Prostate gland (tissue), 2 donors: ENCODE measurements around the gene CNRIP1. TPM values are rescaled to one million over a fixed set of nuclear protein-coding genes. Genes with fewer than 3 reads are reported as not detected.
A peak's percentile ranks its signal among the peaks of the same experiment; 100 is the strongest.

Experiments used
- DNase-seq: peaks from one replicate; pipeline ENCODE4 v3.0.0-alpha.2; 2019; ENCODE audit warnings: low spot score
- H3K27ac ChIP-seq, 2 donors: fragments of 200-600 bp; sonication (generic); 2 replicates each; pipeline ENCODE4 v1.5.1; 2017 to 2019
- H3K27me3 ChIP-seq: fragments of 200-600 bp; sonication (generic); replicated peaks from 2 replicates; pipeline ENCODE4 v1.5.1; 2019; ENCODE audit not compliant: insufficient read depth
- H3K36me3 ChIP-seq, 2 donors: fragments of 200-600 bp; sonication (generic); 1 replicate in 1 of 2; 2 replicates in 1 of 2; pipeline versions ENCODE4 v1.5.1 to v1.8.1; 2017 to 2019
- H3K4me1 ChIP-seq: fragments of 200-600 bp; sonication (generic); replicated peaks from 2 replicates; pipeline ENCODE4 v1.5.1; 2019
- H3K4me3 ChIP-seq, 2 donors: fragments of 200-600 bp; sonication (generic); 2 replicates each; pipeline ENCODE4 v1.5.1; 2017 to 2019
- H3K9me3 ChIP-seq: fragments of 200-600 bp; sonication (generic); 2 replicates; pipeline ENCODE4 v1.5.1; 2017
- CTCF ChIP-seq, 4 experiments: fragments of 200-600 bp in 2 of 4; fragments of 450-650 bp in 2 of 4; sonication (generic) in 2 of 4; IDR thresholded peaks; 1 replicate in 3 of 4; 2 replicates in 1 of 4; pipeline ENCODE4 v1.5.1; 2016 to 2019; ENCODE audit warnings: antibody characterized with exemption in 4 of 4, mild to moderate bottlenecking in 2 of 4, moderate library complexity in 2 of 4
- POLR2A ChIP-seq: fragments of 450-650 bp; IDR thresholded peaks from one replicate; pipeline ENCODE4 v1.6.1; 2016; ENCODE audit warnings: antibody characterized with exemption, mild to moderate bottlenecking
- POLR2AphosphoS5 ChIP-seq: sonication (generic); formaldehyde crosslinking; IDR thresholded peaks from one replicate; pipeline ENCODE4 v1.6.1; 2017; ENCODE audit warnings: antibody characterized with exemption
- WGBS: methylation state at CpG from one replicate; pipeline ENCODE4 v1.1.5; 2018; 5-methylcytosine and 5-hydroxymethylcytosine counted together
- intact Hi-C: fragments of 100-400 bp; cut with DNase I; formaldehyde crosslinking; loops from one replicate; pipeline ENCODE4 v1.14.2; 2022
- total RNA-seq, 2 donors: library from RNA; depleted of rRNA; stranded (reverse); fragments of >200 nt; gene quantifications; one replicate each; pipeline ENCODE4 v1.1.0, GENCODE V29; 2016

Gene CNRIP1
- total RNA-seq, 2 donors from 2014 or later: 3.6 to 16.5 TPM

DNA sequence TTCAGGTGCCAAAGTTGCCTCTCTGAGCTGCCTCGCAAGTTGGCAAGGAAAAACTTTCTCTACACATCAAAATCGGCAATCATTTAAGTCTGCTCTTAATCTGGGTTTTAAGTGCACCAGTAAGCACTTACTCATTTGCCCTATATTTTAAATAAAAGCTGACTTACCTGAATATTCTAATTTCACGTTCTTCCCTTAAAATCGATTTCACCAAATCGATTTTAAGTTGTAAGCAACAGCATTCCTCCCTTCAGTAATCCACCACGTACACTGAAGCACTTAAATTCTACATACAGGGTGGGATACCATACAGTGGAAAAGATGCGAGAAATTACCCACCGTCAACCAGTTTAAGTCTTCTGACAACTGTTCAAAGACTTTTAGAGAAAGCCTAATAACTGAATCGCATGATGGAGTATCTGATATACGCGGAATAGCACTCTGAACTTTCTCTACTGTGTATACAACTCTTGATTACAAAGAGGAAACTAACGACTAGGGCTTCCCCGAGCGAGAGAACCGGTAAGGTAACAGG lies 69.0 kb downstream of the CNRIP1 start:
- Histone ChIP-seq H3K9me3 (no peaks in the 10 kb centered on the region), H3K36me3 (no peaks in the 10 kb centered on the region), H3K4me3 (peak overlapping the region; percentile 89 to 91), H3K27me3 (no peaks in the 10 kb centered on the region), H3K4me1 (peaks cover 6% of the 10 kb centered on the region), H3K27ac (peak overlapping the region; percentile 96 to 97)
- 4% methylated on average over 15 of the region's 15 CpGs for WGBS
- no peak for DNase-seq
- intact Hi-C loops: no loop called here
- TF ChIP-seq POLR2AphosphoS5 (peak; percentile 79), POLR2A (no peak), CTCF (IDR thresholded peaks at IDR 0.05) (no peak)

GRCh38 chr2:68250196-68250595 lies 69.6 kb downstream of the CNRIP1 start:
- Histone ChIP-seq H3K9me3 (no peaks in the 10 kb centered on the region), H3K4me1 (peaks cover 6% of the 10 kb centered on the region), H3K4me3 (peak overlapping the region; percentile 89 to 91), H3K36me3 (no peaks in the 10 kb centered on the region), H3K27ac (peak overlapping the region; percentile 96 to 97), H3K27me3 (no peaks in the 10 kb centered on the region)
- DNase-seq: no peak
- TF ChIP-seq POLR2AphosphoS5: no peak
- no peak for TF ChIP-seq CTCF (IDR thresholded peaks at IDR 0.05)
- TF ChIP-seq POLR2A: no peak
- intact Hi-C loops: no loop called here
- WGBS: 6% methylated on average over 5 of the region's 5 CpGs

- no peak for TF ChIP-seq POLR2AphosphoS5
- no peak for TF ChIP-seq CTCF (IDR thresholded peaks at IDR 0.05)
- TF ChIP-seq POLR2A: no peak
- DNase-seq: no peak
- no peak overlapping the region for H3K27ac ChIP-seq
- H3K36me3 ChIP-seq: no peaks in the 10 kb centered on the region
- no peaks in the 10 kb centered on the region for H3K27me3 ChIP-seq
- no peaks in the 10 kb centered on the region for H3K9me3 ChIP-seq
- intact Hi-C loops: no loop called here
- WGBS: 49% methylated on average over 2 of the region's 2 CpGs
- H3K4me1 ChIP-seq: peaks cover 6% of the 10 kb centered on the region
- no peak overlapping the region for H3K4me3 ChIP-seq
Measured at GRCh38 chr2:68248806-68249205, 70.9 kb downstream of the CNRIP1 start.

DNA sequence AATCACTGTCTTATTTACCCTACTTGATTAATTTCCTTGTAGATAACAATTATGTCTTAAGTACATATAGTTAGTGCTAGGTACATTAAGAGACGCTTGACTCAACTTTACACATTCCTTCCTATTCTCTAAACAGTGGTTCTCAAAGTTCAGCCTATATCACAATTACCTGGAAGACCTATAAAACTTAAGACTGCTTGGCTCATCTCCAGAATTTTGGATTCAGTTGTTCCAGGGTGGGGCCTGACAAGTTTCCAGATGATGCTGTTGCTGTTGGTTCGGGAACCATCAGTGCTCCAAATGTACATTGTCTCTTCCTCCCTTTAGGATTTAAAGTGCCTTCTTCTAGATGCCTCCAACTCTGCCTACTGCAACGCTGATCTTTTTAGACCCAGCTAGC lies 71.4 kb downstream of the CNRIP1 start:
- no peak for DNase-seq
- H3K4me3 ChIP-seq: no peak overlapping the region
- 37% methylated on average over 3 of the region's 3 CpGs for WGBS
- H3K27ac ChIP-seq: no peak overlapping the region
- H3K36me3 ChIP-seq: no peaks in the 10 kb centered on the region
- intact Hi-C loops: no loop called here
- peaks cover 6% of the 10 kb centered on the region for H3K4me1 ChIP-seq
- TF ChIP-seq POLR2A: no peak
- no peak for TF ChIP-seq CTCF (IDR thresholded peaks at IDR 0.05)
- TF ChIP-seq POLR2AphosphoS5: no peak
- no peaks in the 10 kb centered on the region for H3K9me3 ChIP-seq
- no peaks in the 10 kb centered on the region for H3K27me3 ChIP-seq

GRCh38 chr2:68246396-68246795 lies 73.4 kb downstream of the CNRIP1 start:
- Histone ChIP-seq H3K27me3 (no peaks in the 10 kb centered on the region), H3K4me3 (no peak overlapping the region), H3K4me1 (peaks cover 6% of the 10 kb centered on the region), H3K36me3 (no peaks in the 10 kb centered on the region), H3K9me3 (no peaks in the 10 kb centered on the region), H3K27ac (no peak overlapping the region)
- TF ChIP-seq POLR2A (no peak), POLR2AphosphoS5 (no peak), CTCF (IDR thresholded peaks at IDR 0.05) (no peak)
- no peak for DNase-seq
- 82% methylated on average over 1 of the region's 1 CpG for WGBS
- intact Hi-C loops: no loop called here
